HG03432 (cell line): ENCODE results near the gene HAGHL.
"Not testable (repeated sequence)": the region's sequence is repeated elsewhere in the genome, so short reads cannot be mapped to it uniquely, and the experiment has no call there.

ENCODE experiments used
- ATAC-seq: cut with Tn5 transposase; IDR thresholded peaks from one replicate; pipeline ENCODE4 v1.9.1; 2021; ENCODE audit warnings: mild to moderate bottlenecking, moderate library complexity; ENCODE audit not compliant: unreplicated experiment

HAGHL gene

GRCh38 chr16:767743-768235 is 40.9 kb downstream of the HAGHL start:
- ATAC-seq: no peak

GRCh38 chr16:768428-768827 is 41.5 kb downstream of the HAGHL start:
- no peak for ATAC-seq

GRCh38 chr16:769184-769784 is 42.4 kb downstream of the HAGHL start:
- ATAC-seq: no peak

GRCh38 chr16:769934-770333 is 43.0 kb downstream of the HAGHL start:
- no peak for ATAC-seq

GRCh38 chr16:770411-770810 is 43.5 kb downstream of the HAGHL start:
- no peak for ATAC-seq

- no peak for ATAC-seq
Measured at GRCh38 chr16:772959-773358, 46.1 kb downstream of the HAGHL start.

- no peak for ATAC-seq
Measured at GRCh38 chr16:774086-775001, 47.4 kb downstream of the HAGHL start.

GRCh38 chr16:775236-775796 is 48.4 kb downstream of the HAGHL start:
- ATAC-seq: no peak

- ATAC-seq: not testable (repeated sequence)
Measured at GRCh38 chr16:776298-776697, 49.4 kb downstream of the HAGHL start.

- no peak for ATAC-seq
Measured at GRCh38 chr16:776824-777223, 49.9 kb downstream of the HAGHL start.

- no peak for ATAC-seq
Measured at GRCh38 chr16:777826-778225, 50.9 kb downstream of the HAGHL start.

GRCh38 chr16:778447-778846 is 51.5 kb downstream of the HAGHL start:
- ATAC-seq: no peak

- no peak for ATAC-seq
Measured at GRCh38 chr16:778909-779527, 52.1 kb downstream of the HAGHL start.
